ENCODE measurements around the gene RIMS4.

Gene RIMS4

GRCh38 chr20:44817143-44817910 lies 7.0 kb upstream of the RIMS4 start:
- Mint-ChIP-seq H3K27me3 (peaks cover 14% of the 10 kb centered on the region), H3K9me3 (no peaks in the 10 kb centered on the region), H3K4me1 (no peaks in the 10 kb centered on the region), H3K27ac (no peak overlapping the region), H3K36me3 (peaks cover 1% of the 10 kb centered on the region), H3K4me3 (no peak overlapping the region)
- ATAC-seq (ENCODE audit: low read depth) (no peak), DNase-seq (ENCODE audit: low spot score in 2 of 2) (no peak)

GRCh38 chr20:44814937-44815336 lies 4.6 kb upstream of the RIMS4 start:
- DNase-seq (ENCODE audit: low spot score in 2 of 2) (no peak), ATAC-seq (ENCODE audit: low read depth) (no peak)
- H3K36me3 Mint-ChIP-seq, result peaks cover 7% of the 10 kb centered on the region
- peaks cover 1% of the 10 kb centered on the region for H3K9me3 Mint-ChIP-seq
- H3K4me3 Mint-ChIP-seq, result no peak overlapping the region
- H3K27ac Mint-ChIP-seq, result no peak overlapping the region
- H3K4me1 Mint-ChIP-seq, result peaks cover 6% of the 10 kb centered on the region
- peaks cover 22% of the 10 kb centered on the region for H3K27me3 Mint-ChIP-seq

- H3K27me3 Mint-ChIP-seq, result peaks cover 35% of the 10 kb centered on the region
These were observed 872 bp upstream of the RIMS4 start for GRCh38 chr20:44811150-44811685.

GRCh38 chr20:44810061-44810390 lies 320 bp downstream of the RIMS4 start:
- Mint-ChIP-seq H3K36me3 (peaks cover 7% of the 10 kb centered on the region), H3K4me1 (peaks cover 11% of the 10 kb centered on the region), H3K27ac (no peak overlapping the region), H3K9me3 (peaks cover 1% of the 10 kb centered on the region), H3K27me3 (peaks cover 35% of the 10 kb centered on the region), H3K4me3 (peak overlapping the region; percentile 44)
- no peak for ATAC-seq (ENCODE audit: low read depth)
- DNase-seq (ENCODE audit: low spot score in 2 of 2), result no peak

More at GRCh38 chr20:44811150-44811685, 872 bp upstream of the RIMS4 start:
- Mint-ChIP-seq H3K4me1 (peaks cover 11% of the 10 kb centered on the region), H3K27ac (peak overlapping the region; percentile 39), H3K36me3 (peaks cover 7% of the 10 kb centered on the region), H3K4me3 (peak overlapping the region; percentile 67), H3K9me3 (peaks cover 1% of the 10 kb centered on the region)
- DNase-seq (ENCODE audit: low spot score in 2 of 2) (no peak), ATAC-seq (ENCODE audit: low read depth) (no peak)

GRCh38 chr20:44809380-44810060 lies 826 bp downstream of the RIMS4 start:
- H3K4me3 Mint-ChIP-seq, result peak overlapping the region; percentile 44
- peaks cover 1% of the 10 kb centered on the region for H3K9me3 Mint-ChIP-seq
- peaks cover 11% of the 10 kb centered on the region for H3K4me1 Mint-ChIP-seq

GRCh38 chr20:44807684-44808056 lies 2.7 kb downstream of the RIMS4 start:
- Mint-ChIP-seq H3K27ac (no peak overlapping the region), H3K4me1 (peaks cover 11% of the 10 kb centered on the region), H3K9me3 (peaks cover 1% of the 10 kb centered on the region), H3K27me3 (peaks cover 31% of the 10 kb centered on the region), H3K36me3 (peaks cover 6% of the 10 kb centered on the region), H3K4me3 (no peak overlapping the region)
- DNase-seq (ENCODE audit: low spot score in 2 of 2), result no peak
- ATAC-seq (ENCODE audit: low read depth), result no peak

More at GRCh38 chr20:44809380-44810060, 826 bp downstream of the RIMS4 start:
- H3K27ac Mint-ChIP-seq, result no peak overlapping the region
- no peak for DNase-seq (ENCODE audit: low spot score in 2 of 2)
- H3K27me3 Mint-ChIP-seq, result peaks cover 35% of the 10 kb centered on the region
- no peak for ATAC-seq (ENCODE audit: low read depth)
- peaks cover 7% of the 10 kb centered on the region for H3K36me3 Mint-ChIP-seq

GRCh38 chr20:44807051-44807683 lies 3.2 kb downstream of the RIMS4 start:
- peaks cover 6% of the 10 kb centered on the region for H3K36me3 Mint-ChIP-seq
- peaks cover 11% of the 10 kb centered on the region for H3K4me1 Mint-ChIP-seq
- H3K27me3 Mint-ChIP-seq, result peaks cover 28% of the 10 kb centered on the region
- DNase-seq (ENCODE audit: low spot score in 2 of 2) (no peak), ATAC-seq (ENCODE audit: low read depth) (no peak)
- H3K9me3 Mint-ChIP-seq, result peaks cover 1% of the 10 kb centered on the region
- H3K4me3 Mint-ChIP-seq, result no peak overlapping the region
- no peak overlapping the region for H3K27ac Mint-ChIP-seq

GRCh38 chr20:44805979-44806620 lies 4.2 kb downstream of the RIMS4 start:
- ATAC-seq (ENCODE audit: low read depth) (no peak), DNase-seq (ENCODE audit: low spot score in 2 of 2) (no peak)
- H3K36me3 Mint-ChIP-seq, result peaks cover 2% of the 10 kb centered on the region
- H3K4me3 Mint-ChIP-seq, result no peak overlapping the region
- H3K4me1 Mint-ChIP-seq, result peaks cover 8% of the 10 kb centered on the region
- H3K9me3 Mint-ChIP-seq, result peaks cover under 1% of the 10 kb centered on the region
- H3K27me3 Mint-ChIP-seq, result peaks cover 24% of the 10 kb centered on the region
- no peak overlapping the region for H3K27ac Mint-ChIP-seq

- no peak overlapping the region for H3K27ac Mint-ChIP-seq
- ATAC-seq (ENCODE audit: low read depth) (no peak), DNase-seq (ENCODE audit: low spot score in 2 of 2) (no peak)
- peaks cover 5% of the 10 kb centered on the region for H3K4me1 Mint-ChIP-seq
- H3K27me3 Mint-ChIP-seq, result peaks cover 20% of the 10 kb centered on the region
- H3K4me3 Mint-ChIP-seq, result no peak overlapping the region
- no peaks in the 10 kb centered on the region for H3K9me3 Mint-ChIP-seq
- no peaks in the 10 kb centered on the region for H3K36me3 Mint-ChIP-seq
These were observed 4.9 kb downstream of the RIMS4 start for GRCh38 chr20:44805335-44805978.

GRCh38 chr20:44803383-44803941 lies 6.9 kb downstream of the RIMS4 start:
- no peak for ATAC-seq (ENCODE audit: low read depth)
- H3K27me3 Mint-ChIP-seq, result peaks cover 11% of the 10 kb centered on the region

GRCh38 chr20:44802702-44803101 lies 7.6 kb downstream of the RIMS4 start:
- Mint-ChIP-seq H3K9me3 (no peaks in the 10 kb centered on the region), H3K27ac (no peak overlapping the region), H3K4me1 (no peaks in the 10 kb centered on the region), H3K4me3 (no peak overlapping the region), H3K36me3 (no peaks in the 10 kb centered on the region), H3K27me3 (peaks cover 9% of the 10 kb centered on the region)
- ATAC-seq (ENCODE audit: low read depth) (no peak), DNase-seq (ENCODE audit: low spot score in 2 of 2) (no peak)

More at GRCh38 chr20:44803383-44803941, 6.9 kb downstream of the RIMS4 start:
- Mint-ChIP-seq H3K4me1 (no peaks in the 10 kb centered on the region), H3K27ac (no peak overlapping the region), H3K9me3 (no peaks in the 10 kb centered on the region), H3K36me3 (no peaks in the 10 kb centered on the region), H3K4me3 (no peak overlapping the region)
- DNase-seq (ENCODE audit: low spot score in 2 of 2), result no peak

GRCh38 chr20:44800391-44801046 lies 9.8 kb downstream of the RIMS4 start:
- ATAC-seq (ENCODE audit: low read depth), result no peak
- no peak overlapping the region for H3K27ac Mint-ChIP-seq
- no peak overlapping the region for H3K4me3 Mint-ChIP-seq
- peaks cover 9% of the 10 kb centered on the region for H3K27me3 Mint-ChIP-seq
- no peak for DNase-seq (ENCODE audit: low spot score in 2 of 2)
- H3K9me3 Mint-ChIP-seq, result no peaks in the 10 kb centered on the region
- H3K36me3 Mint-ChIP-seq, result no peaks in the 10 kb centered on the region
- H3K4me1 Mint-ChIP-seq, result no peaks in the 10 kb centered on the region

- no peaks in the 10 kb centered on the region for H3K9me3 Mint-ChIP-seq
- peaks cover 10% of the 10 kb centered on the region for H3K27me3 Mint-ChIP-seq
- DNase-seq (ENCODE audit: low spot score in 2 of 2), result no peak
- no peak for ATAC-seq (ENCODE audit: low read depth)
- H3K4me3 Mint-ChIP-seq, result no peak overlapping the region
- no peaks in the 10 kb centered on the region for H3K36me3 Mint-ChIP-seq
- H3K4me1 Mint-ChIP-seq, result no peaks in the 10 kb centered on the region
- H3K27ac Mint-ChIP-seq, result no peak overlapping the region
These were observed 10.7 kb downstream of the RIMS4 start for GRCh38 chr20:44799691-44800090.

Data from memory B cell (primary cell).